HT1080 (cell line): ENCODE measurements around the gene CTDP1. TPM values are rescaled to one million over a fixed set of nuclear protein-coding genes. Genes with fewer than 3 reads are reported as not detected.

ENCODE experiments used
- total RNA-seq: library from RNA; depleted of rRNA; stranded (reverse); fragments of >200 nt; shearing (Covaris generic); gene quantifications from 2 replicates; pipeline ENCODE4 v1.2.3, GENCODE V29; 2014; rRNA removed

Gene CTDP1
- total RNA-seq, 1 experiment from 2014 or later, result 26.9 TPM

Other genes starting within 250 kb of the CTDP1 start
- not detected in 2 replicates for gene KCNG2, start 118.1 kb downstream of the CTDP1 start, total RNA-seq